Osteocyte (in vitro differentiated cells): ENCODE measurements around the gene CPNE7. TPM values are rescaled to one million over a fixed set of nuclear protein-coding genes. Genes with fewer than 3 reads are reported as not detected.

ENCODE experiments used
- DNase-seq: peaks from one replicate; pipeline ENCODE4 v3.0.0; 2021; ENCODE audit warnings: mixed read lengths; ENCODE audit not compliant: unreplicated experiment; ENCODE audit errors: extremely low spot score
- H3K27ac Mint-ChIP-seq: one replicate; pipeline ENCODE4 v1.8.0; 2021; ENCODE audit warnings: mild to moderate bottlenecking, mixed read lengths; ENCODE audit not compliant: unreplicated experiment
- H3K27me3 Mint-ChIP-seq: one replicate; pipeline ENCODE4 v1.8.0; 2021; ENCODE audit warnings: mixed read lengths; ENCODE audit not compliant: unreplicated experiment
- H3K36me3 Mint-ChIP-seq: one replicate; pipeline ENCODE4 v1.8.0; 2021; ENCODE audit warnings: mixed read lengths; ENCODE audit not compliant: unreplicated experiment
- H3K4me1 Mint-ChIP-seq: one replicate; pipeline ENCODE4 v1.8.0; 2021; ENCODE audit warnings: mixed read lengths; ENCODE audit not compliant: unreplicated experiment
- H3K4me3 Mint-ChIP-seq: one replicate; pipeline ENCODE4 v1.8.0; 2021; ENCODE audit warnings: mild to moderate bottlenecking, moderate library complexity, mixed read lengths; ENCODE audit not compliant: unreplicated experiment
- H3K9me3 Mint-ChIP-seq: one replicate; pipeline ENCODE4 v1.8.0; 2021; ENCODE audit warnings: mixed read lengths; ENCODE audit not compliant: unreplicated experiment
- CTCF ChIP-seq: fragments of 200-600 bp; sonication (generic); IDR thresholded peaks from 2 replicates; pipeline ENCODE4 v1.5.0; 2021; ENCODE audit warnings: antibody characterized with exemption, mild to moderate bottlenecking, moderate library complexity
- total RNA-seq: library from RNA; stranded (reverse); gene quantifications from 2 replicates; pipeline ENCODE4 v1.2.1, GENCODE V29; 2021

CPNE7 gene
- total RNA-seq, 1 donor from 2014 or later = 19.7 TPM

GRCh38 chr16:89545831-89546574 lies 29.6 kb upstream of the CPNE7 start:
- no peak overlapping the region for H3K27ac Mint-ChIP-seq
- H3K4me1 Mint-ChIP-seq = no peaks in the 10 kb centered on the region
- no peaks in the 10 kb centered on the region for H3K9me3 Mint-ChIP-seq
- no peaks in the 10 kb centered on the region for H3K27me3 Mint-ChIP-seq
- H3K4me3 Mint-ChIP-seq = no peak overlapping the region
- DNase-seq = no peak
- H3K36me3 Mint-ChIP-seq = peaks cover 23% of the 10 kb centered on the region
- TF ChIP-seq CTCF = no peak

- Mint-ChIP-seq H3K27me3 (no peaks in the 10 kb centered on the region), H3K4me1 (no peaks in the 10 kb centered on the region), H3K27ac (no peak overlapping the region), H3K4me3 (no peak overlapping the region), H3K36me3 (peaks cover 20% of the 10 kb centered on the region), H3K9me3 (no peaks in the 10 kb centered on the region)
- no peak for TF ChIP-seq CTCF
- DNase-seq = no peak
These were observed 28.8 kb upstream of the CPNE7 start for GRCh38 chr16:89546781-89547180.

GRCh38 chr16:89547291-89547690 lies 28.3 kb upstream of the CPNE7 start:
- H3K27ac Mint-ChIP-seq = no peak overlapping the region
- no peaks in the 10 kb centered on the region for H3K9me3 Mint-ChIP-seq
- no peaks in the 10 kb centered on the region for H3K27me3 Mint-ChIP-seq
- no peaks in the 10 kb centered on the region for H3K4me1 Mint-ChIP-seq
- H3K36me3 Mint-ChIP-seq = peaks cover 25% of the 10 kb centered on the region
- TF ChIP-seq CTCF = no peak
- H3K4me3 Mint-ChIP-seq = no peak overlapping the region
- no peak for DNase-seq

- Mint-ChIP-seq H3K4me3 (no peak overlapping the region), H3K27me3 (no peaks in the 10 kb centered on the region), H3K4me1 (no peaks in the 10 kb centered on the region), H3K36me3 (peaks cover 27% of the 10 kb centered on the region), H3K9me3 (no peaks in the 10 kb centered on the region), H3K27ac (no peak overlapping the region)
- TF ChIP-seq CTCF = no peak
- DNase-seq = no peak
These were observed 27.7 kb upstream of the CPNE7 start for GRCh38 chr16:89547860-89548259.

GRCh38 chr16:89548344-89549006 lies 27.1 kb upstream of the CPNE7 start:
- Mint-ChIP-seq H3K27ac (no peak overlapping the region), H3K27me3 (no peaks in the 10 kb centered on the region), H3K4me1 (no peaks in the 10 kb centered on the region), H3K9me3 (no peaks in the 10 kb centered on the region), H3K4me3 (no peak overlapping the region), H3K36me3 (peaks cover 27% of the 10 kb centered on the region)
- no peak for DNase-seq
- TF ChIP-seq CTCF = no peak
